HepG2 (cell line): ENCODE data around the gene MSMB. TPM values are rescaled to one million over a fixed set of nuclear protein-coding genes. Genes with fewer than 3 reads are reported as not detected.
A peak's percentile ranks its signal among the peaks of the same experiment; 100 is the strongest.

Experiments used
- ADNP ChIP-seq: sonication (generic); formaldehyde crosslinking; IDR thresholded peaks from 2 replicates; pipeline ENCODE4 v1.4.0; 2020; ENCODE audit warnings: missing genetic modification reagents
- AHR ChIP-seq: IDR thresholded peaks from 2 replicates; pipeline ENCODE4 v1.6.1; 2018; ENCODE audit warnings: missing genetic modification reagents, missing compliant biosample characterization
- MAZ ChIP-seq, 2 experiments: sonication (generic) in 1 of 2; formaldehyde crosslinking in 1 of 2; IDR thresholded peaks; 2 replicates each; pipeline versions ENCODE4 v1.5.0 to v1.6.1; 2012 to 2020; ENCODE audit warnings: low read depth in 2 of 2, mild to moderate bottlenecking in 2 of 2, borderline replicate concordance in 1 of 2, improper control_type of control experiment in 1 of 2, low read length in 1 of 2, missing genetic modification reagents in 1 of 2, moderate library complexity in 1 of 2
- SRY ChIP-seq: sonication (generic); formaldehyde crosslinking; IDR thresholded peaks from 2 replicates; pipeline ENCODE4 v1.8.0; 2022; ENCODE audit warnings: mild to moderate bottlenecking, missing genetic modification reagents
- STAG1 ChIP-seq: sonication (generic); formaldehyde crosslinking; IDR thresholded peaks from 2 replicates; pipeline ENCODE4 v1.4.0; 2020; ENCODE audit warnings: missing genetic modification reagents
- ZFP36L2 ChIP-seq: sonication (generic); formaldehyde crosslinking; IDR thresholded peaks from 2 replicates; pipeline ENCODE4 v1.4.0; 2020; ENCODE audit warnings: missing genetic modification reagents
- ZNF24 ChIP-seq: fragments of 450-650 bp; IDR thresholded peaks from 2 replicates; pipeline ENCODE4 v1.6.1; 2017; ENCODE audit warnings: antibody characterized with exemption, mild to moderate bottlenecking
- ZNF552 ChIP-seq: sonication (generic); formaldehyde crosslinking; IDR thresholded peaks from 2 replicates; pipeline ENCODE4 v1.9.0; 2022; ENCODE audit warnings: missing genetic modification reagents, mild to moderate bottlenecking, borderline replicate concordance
- polyA plus RNA-seq, 8 experiments: library from polyadenylated mRNA; depleted of rRNA in 3 of 8; stranded (reverse) in 7 of 8; unstranded in 1 of 8; fragments of >200 nt; fragmentation: Illumina TruSeq in 4 of 8; extraction: Trizol in 4 of 8; gene quantifications; 2 replicates each; pipeline versions ENCODE4 v1.2.1 to v1.2.3, GENCODE V29; 2011 to 2016; ENCODE audit warnings: low read depth in 4 of 8, missing spikeins in 1 of 8, mixed read lengths in 1 of 8; ENCODE audit not compliant: insufficient read depth in 1 of 8
- total RNA-seq, 5 experiments: library from RNA; depleted of rRNA; stranded (reverse); fragments of >200 nt; fragmentation: Illumina TruSeq; extraction: Trizol; gene quantifications; 2 replicates each; pipeline ENCODE4 v1.2.3, GENCODE V29; 2016; ENCODE audit warnings: low read depth in 1 of 5
- TF ChIP-seq, protein P1 (sequence below): sonication (generic); formaldehyde crosslinking; IDR thresholded peaks from 2 replicates; pipeline ENCODE4 v1.4.0; 2020; ENCODE audit warnings: missing genetic modification reagents
- TF ChIP-seq, protein P2 (sequence below): sonication (generic); formaldehyde crosslinking; IDR thresholded peaks from 2 replicates; pipeline ENCODE4 v1.4.0; 2020; ENCODE audit warnings: mild to moderate bottlenecking, missing genetic modification reagents
- TF ChIP-seq, protein P3 (sequence below): sonication (generic); formaldehyde crosslinking; IDR thresholded peaks from 2 replicates; pipeline ENCODE4 v1.5.1; 2020; ENCODE audit warnings: missing genetic modification reagents, mild to moderate bottlenecking, borderline replicate concordance
- TF ChIP-seq, protein P4 (sequence below): sonication (generic); formaldehyde crosslinking; IDR thresholded peaks from 2 replicates; pipeline ENCODE4 v1.4.0; 2020; ENCODE audit warnings: mild to moderate bottlenecking, missing genetic modification reagents
- TF ChIP-seq, protein P5 (sequence below): sonication (generic); formaldehyde crosslinking; conservative IDR thresholded peaks from 2 replicates; pipeline ENCODE4 v1.8.1; 2023; ENCODE audit warnings: missing genetic modification reagents
- TF ChIP-seq, protein P6 (sequence below): sonication (generic); formaldehyde crosslinking; IDR thresholded peaks from 2 replicates; pipeline ENCODE4 v1.5.0; 2020; ENCODE audit warnings: mild to moderate bottlenecking, missing genetic modification reagents, borderline replicate concordance

Gene MSMB
- total and polyA plus RNA-seq, 2 of the 13 experiments (the other 11 are each of a cell fraction or from before 2014, with no cell fraction given) = 0.84 TPM; not detected in 1

DNA sequence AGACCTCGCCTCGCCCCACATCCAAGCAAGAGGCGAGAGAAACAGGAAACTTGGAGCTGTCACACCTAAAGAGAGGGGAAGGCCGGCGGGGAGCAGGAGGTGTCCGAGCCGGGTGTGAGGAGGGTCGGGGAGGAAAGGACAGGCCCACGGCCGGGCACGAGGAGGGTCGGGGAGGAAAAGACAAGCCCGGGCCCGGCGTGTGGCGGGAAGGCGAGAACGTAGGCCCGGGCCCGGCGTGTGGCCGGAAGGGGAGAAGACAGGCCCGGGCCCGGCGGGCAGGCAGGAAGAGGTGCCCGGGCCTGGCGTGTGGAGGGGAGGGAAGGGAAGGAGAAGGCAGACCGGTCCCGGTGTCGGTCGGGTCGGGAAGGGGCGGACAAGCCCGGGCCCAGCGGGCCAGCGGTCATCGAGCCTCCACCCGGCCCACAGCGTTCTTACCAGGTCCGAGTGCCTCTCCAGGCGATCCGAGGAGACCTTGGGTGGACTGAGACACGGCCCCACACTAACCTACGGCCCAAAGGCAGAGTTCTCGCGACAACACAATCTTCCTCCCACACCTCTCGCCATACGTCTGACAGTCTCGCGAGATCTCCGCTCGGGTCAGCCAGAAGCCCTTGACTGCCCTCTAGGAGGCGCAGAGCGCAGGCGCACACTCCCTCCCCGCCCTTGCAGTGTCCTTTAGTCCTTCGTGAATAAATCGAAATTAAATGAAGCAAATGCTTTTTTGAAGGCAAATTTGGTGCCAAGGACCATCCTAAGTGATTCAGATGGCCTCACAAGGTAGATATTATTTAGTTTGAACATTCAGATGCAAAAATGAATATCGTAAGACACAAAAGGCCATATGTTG is 15.8 kb downstream of the MSMB start, which contains the start of gene NCOA4 (continued):
- TF ChIP-seq, protein P1, sequence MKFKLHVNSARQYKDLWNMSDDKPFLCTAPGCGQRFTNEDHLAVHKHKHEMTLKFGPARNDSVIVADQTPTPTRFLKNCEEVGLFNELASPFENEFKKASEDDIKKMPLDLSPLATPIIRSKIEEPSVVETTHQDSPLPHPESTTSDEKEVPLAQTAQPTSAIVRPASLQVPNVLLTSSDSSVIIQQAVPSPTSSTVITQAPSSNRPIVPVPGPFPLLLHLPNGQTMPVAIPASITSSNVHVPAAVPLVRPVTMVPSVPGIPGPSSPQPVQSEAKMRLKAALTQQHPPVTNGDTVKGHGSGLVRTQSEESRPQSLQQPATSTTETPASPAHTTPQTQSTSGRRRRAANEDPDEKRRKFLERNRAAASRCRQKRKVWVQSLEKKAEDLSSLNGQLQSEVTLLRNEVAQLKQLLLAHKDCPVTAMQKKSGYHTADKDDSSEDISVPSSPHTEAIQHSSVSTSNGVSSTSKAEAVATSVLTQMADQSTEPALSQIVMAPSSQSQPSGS (CRISPR knock-in tag) = no peak
- TF ChIP-seq, protein P2, sequence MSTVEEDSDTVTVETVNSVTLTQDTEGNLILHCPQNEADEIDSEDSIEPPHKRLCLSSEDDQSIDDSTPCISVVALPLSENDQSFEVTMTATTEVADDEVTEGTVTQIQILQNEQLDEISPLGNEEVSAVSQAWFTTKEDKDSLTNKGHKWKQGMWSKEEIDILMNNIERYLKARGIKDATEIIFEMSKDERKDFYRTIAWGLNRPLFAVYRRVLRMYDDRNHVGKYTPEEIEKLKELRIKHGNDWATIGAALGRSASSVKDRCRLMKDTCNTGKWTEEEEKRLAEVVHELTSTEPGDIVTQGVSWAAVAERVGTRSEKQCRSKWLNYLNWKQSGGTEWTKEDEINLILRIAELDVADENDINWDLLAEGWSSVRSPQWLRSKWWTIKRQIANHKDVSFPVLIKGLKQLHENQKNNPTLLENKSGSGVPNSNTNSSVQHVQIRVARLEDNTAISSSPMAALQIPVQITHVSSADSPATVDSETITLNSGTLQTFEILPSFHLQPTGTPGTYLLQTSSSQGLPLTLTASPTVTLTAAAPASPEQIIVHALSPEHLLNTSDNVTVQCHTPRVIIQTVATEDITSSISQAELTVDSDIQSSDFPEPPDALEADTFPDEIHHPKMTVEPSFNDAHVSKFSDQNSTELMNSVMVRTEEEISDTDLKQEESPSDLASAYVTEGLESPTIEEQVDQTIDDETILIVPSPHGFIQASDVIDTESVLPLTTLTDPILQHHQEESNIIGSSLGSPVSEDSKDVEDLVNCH (CRISPR knock-in tag) = no peak
- TF ChIP-seq ZNF24 (no peak), AHR (CRISPR knock-in tag) (peak; percentile 57; the same call in 1 of the 2 replicates), ZNF552 (CRISPR knock-in tag) (no peak), MAZ (IDR thresholded peaks at IDR 0.05; ENCODE audit: borderline replicate concordance, low read depth, low read length) (no peak), MAZ (CRISPR knock-in tag; IDR thresholded peaks at IDR 0.05; ENCODE audit: low read depth) (peak; percentile 40; the same call in 1 of the 2 replicates), ADNP (CRISPR knock-in tag) (no peak), SRY (peak; percentile 76; the same call in 1 of the 2 replicates), ZFP36L2 (CRISPR knock-in tag) (no peak), STAG1 (CRISPR knock-in tag) (peak; percentile 51; the same call in 1 of the 2 replicates)
- TF ChIP-seq, protein P3, sequence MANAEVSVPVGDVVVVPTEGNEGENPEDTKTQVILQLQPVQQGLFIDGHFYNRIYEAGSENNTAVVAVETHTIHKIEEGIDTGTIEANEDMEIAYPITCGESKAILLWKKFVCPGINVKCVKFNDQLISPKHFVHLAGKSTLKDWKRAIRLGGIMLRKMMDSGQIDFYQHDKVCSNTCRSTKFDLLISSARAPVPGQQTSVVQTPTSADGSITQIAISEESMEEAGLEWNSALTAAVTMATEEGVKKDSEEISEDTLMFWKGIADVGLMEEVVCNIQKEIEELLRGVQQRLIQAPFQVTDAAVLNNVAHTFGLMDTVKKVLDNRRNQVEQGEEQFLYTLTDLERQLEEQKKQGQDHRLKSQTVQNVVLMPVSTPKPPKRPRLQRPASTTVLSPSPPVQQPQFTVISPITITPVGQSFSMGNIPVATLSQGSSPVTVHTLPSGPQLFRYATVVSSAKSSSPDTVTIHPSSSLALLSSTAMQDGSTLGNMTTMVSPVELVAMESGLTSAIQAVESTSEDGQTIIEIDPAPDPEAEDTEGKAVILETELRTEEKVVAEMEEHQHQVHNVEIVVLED = peak; percentile 58; the same call in 1 of the 2 replicates
- TF ChIP-seq, protein P4, sequence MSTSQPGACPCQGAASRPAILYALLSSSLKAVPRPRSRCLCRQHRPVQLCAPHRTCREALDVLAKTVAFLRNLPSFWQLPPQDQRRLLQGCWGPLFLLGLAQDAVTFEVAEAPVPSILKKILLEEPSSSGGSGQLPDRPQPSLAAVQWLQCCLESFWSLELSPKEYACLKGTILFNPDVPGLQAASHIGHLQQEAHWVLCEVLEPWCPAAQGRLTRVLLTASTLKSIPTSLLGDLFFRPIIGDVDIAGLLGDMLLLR (CRISPR knock-in tag) = peak; percentile 50; the same call in 1 of the 2 replicates
- TF ChIP-seq, protein P5, sequence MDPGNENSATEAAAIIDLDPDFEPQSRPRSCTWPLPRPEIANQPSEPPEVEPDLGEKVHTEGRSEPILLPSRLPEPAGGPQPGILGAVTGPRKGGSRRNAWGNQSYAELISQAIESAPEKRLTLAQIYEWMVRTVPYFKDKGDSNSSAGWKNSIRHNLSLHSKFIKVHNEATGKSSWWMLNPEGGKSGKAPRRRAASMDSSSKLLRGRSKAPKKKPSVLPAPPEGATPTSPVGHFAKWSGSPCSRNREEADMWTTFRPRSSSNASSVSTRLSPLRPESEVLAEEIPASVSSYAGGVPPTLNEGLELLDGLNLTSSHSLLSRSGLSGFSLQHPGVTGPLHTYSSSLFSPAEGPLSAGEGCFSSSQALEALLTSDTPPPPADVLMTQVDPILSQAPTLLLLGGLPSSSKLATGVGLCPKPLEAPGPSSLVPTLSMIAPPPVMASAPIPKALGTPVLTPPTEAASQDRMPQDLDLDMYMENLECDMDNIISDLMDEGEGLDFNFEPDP (CRISPR knock-in tag) = no peak
- TF ChIP-seq, protein P6, sequence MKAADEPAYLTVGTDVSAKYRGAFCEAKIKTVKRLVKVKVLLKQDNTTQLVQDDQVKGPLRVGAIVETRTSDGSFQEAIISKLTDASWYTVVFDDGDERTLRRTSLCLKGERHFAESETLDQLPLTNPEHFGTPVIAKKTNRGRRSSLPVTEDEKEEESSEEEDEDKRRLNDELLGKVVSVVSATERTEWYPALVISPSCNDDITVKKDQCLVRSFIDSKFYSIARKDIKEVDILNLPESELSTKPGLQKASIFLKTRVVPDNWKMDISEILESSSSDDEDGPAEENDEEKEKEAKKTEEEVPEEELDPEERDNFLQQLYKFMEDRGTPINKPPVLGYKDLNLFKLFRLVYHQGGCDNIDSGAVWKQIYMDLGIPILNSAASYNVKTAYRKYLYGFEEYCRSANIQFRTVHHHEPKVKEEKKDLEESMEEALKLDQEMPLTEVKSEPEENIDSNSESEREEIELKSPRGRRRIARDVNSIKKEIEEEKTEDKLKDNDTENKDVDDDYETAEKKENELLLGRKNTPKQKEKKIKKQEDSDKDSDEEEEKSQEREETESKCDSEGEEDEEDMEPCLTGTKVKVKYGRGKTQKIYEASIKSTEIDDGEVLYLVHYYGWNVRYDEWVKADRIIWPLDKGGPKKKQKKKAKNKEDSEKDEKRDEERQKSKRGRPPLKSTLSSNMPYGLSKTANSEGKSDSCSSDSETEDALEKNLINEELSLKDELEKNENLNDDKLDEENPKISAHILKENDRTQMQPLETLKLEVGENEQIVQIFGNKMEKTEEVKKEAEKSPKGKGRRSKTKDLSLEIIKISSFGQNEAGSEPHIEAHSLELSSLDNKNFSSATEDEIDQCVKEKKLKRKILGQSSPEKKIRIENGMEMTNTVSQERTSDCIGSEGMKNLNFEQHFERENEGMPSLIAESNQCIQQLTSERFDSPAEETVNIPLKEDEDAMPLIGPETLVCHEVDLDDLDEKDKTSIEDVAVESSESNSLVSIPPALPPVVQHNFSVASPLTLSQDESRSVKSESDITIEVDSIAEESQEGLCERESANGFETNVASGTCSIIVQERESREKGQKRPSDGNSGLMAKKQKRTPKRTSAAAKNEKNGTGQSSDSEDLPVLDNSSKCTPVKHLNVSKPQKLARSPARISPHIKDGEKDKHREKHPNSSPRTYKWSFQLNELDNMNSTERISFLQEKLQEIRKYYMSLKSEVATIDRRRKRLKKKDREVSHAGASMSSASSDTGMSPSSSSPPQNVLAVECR (CRISPR knock-in tag) = peak; percentile 87
